OCI-LY1 (cell line): ENCODE measurements around the gene FBN1.

Experiments used
- H2AFZ ChIP-seq: fragments of 200-600 bp; sonication (generic), shearing (Covaris generic); 2 replicates; pipeline ENCODE4 v1.6.0; 2014; ENCODE audit warnings: antibody characterized with exemption, mild to moderate bottlenecking, low read length
- H3F3A ChIP-seq: fragments of 200-600 bp; sonication (generic), shearing (Covaris generic); 2 replicates; pipeline ENCODE4 v1.6.0; 2014; ENCODE audit warnings: mild to moderate bottlenecking, antibody characterized with exemption, low read length, moderate library complexity; ENCODE audit not compliant: insufficient read depth
- H3K27ac ChIP-seq: fragments of 200-600 bp; sonication (generic); 2 replicates; pipeline ENCODE4 v1.5.1; 2014; ENCODE audit warnings: low read length, mixed run types, mild to moderate bottlenecking, low read depth; ENCODE audit not compliant: poor library complexity, severe bottlenecking
- H3K27me3 ChIP-seq: fragments of 200-600 bp; sonication (generic); 2 replicates; pipeline ENCODE4 v1.6.0; 2014; ENCODE audit warnings: antibody characterized with exemption, mild to moderate bottlenecking, low read length, moderate library complexity; ENCODE audit not compliant: insufficient read depth
- H3K36me3 ChIP-seq: fragments of 200-600 bp; sonication (generic); 2 replicates; pipeline ENCODE4 v1.6.1; 2014; ENCODE audit warnings: mild to moderate bottlenecking, antibody characterized with exemption, low read length, moderate library complexity, mixed read lengths; ENCODE audit not compliant: insufficient read depth
- H3K4me1 ChIP-seq: fragments of 200-600 bp; sonication (generic); 2 replicates; pipeline ENCODE4 v1.5.1; 2014; ENCODE audit warnings: mild to moderate bottlenecking, low read length, moderate library complexity; ENCODE audit not compliant: insufficient read depth, severe bottlenecking
- H3K4me2 ChIP-seq: fragments of 200-600 bp; sonication (generic), shearing (Covaris generic); 2 replicates; pipeline ENCODE4 v1.6.1; 2014; ENCODE audit warnings: low read length
- H3K4me3 ChIP-seq: fragments of 200-600 bp; sonication (generic); 2 replicates; pipeline ENCODE4 v1.5.1; 2014; ENCODE audit warnings: low read length, low read depth, mild to moderate bottlenecking, mixed read lengths; ENCODE audit not compliant: poor library complexity, severe bottlenecking
- H3K79me2 ChIP-seq: fragments of 200-600 bp; shearing (Covaris generic); 2 replicates; pipeline ENCODE4 v1.6.1; 2016; ENCODE audit warnings: mixed run types, low read length, mixed read lengths; ENCODE audit not compliant: insufficient read depth
- H3K9ac ChIP-seq: fragments of 200-600 bp; sonication (generic), shearing (Covaris generic); 2 replicates; pipeline ENCODE4 v1.6.1; 2014; ENCODE audit warnings: mild to moderate bottlenecking, low read length, mixed read lengths
- H3K9me2 ChIP-seq: fragments of 200-600 bp; sonication (generic), shearing (Covaris generic); 2 replicates; pipeline ENCODE4 v1.6.1; 2014; ENCODE audit warnings: low read depth, mild to moderate bottlenecking, low read length, mixed read lengths
- H3K9me3 ChIP-seq: fragments of 200-600 bp; shearing (Covaris generic); 2 replicates; pipeline ENCODE4 v1.6.1; 2014; ENCODE audit warnings: low read length, mixed read lengths
- H4K20me1 ChIP-seq: fragments of 200-600 bp; sonication (generic), shearing (Covaris generic); 2 replicates; pipeline ENCODE4 v1.6.0; 2016; ENCODE audit warnings: mild to moderate bottlenecking, low read length; ENCODE audit not compliant: insufficient read depth
- EZH2 ChIP-seq: fragments of 200-600 bp; sonication (generic), shearing (Covaris generic); IDR thresholded peaks from 2 replicates; pipeline ENCODE4 v1.8.0; 2017; ENCODE audit warnings: borderline replicate concordance, mixed run types, mild to moderate bottlenecking, antibody characterized with exemption, low read length, moderate library complexity, mixed read lengths
- TF ChIP-seq, protein P1 (sequence below): fragments of 200-600 bp; sonication (generic), shearing (Covaris generic); IDR thresholded peaks from 2 replicates; pipeline ENCODE4 v1.5.1; 2017; ENCODE audit warnings: mild to moderate bottlenecking, antibody characterized with exemption, low read length, moderate library complexity, mixed read lengths

FBN1 gene

DNA sequence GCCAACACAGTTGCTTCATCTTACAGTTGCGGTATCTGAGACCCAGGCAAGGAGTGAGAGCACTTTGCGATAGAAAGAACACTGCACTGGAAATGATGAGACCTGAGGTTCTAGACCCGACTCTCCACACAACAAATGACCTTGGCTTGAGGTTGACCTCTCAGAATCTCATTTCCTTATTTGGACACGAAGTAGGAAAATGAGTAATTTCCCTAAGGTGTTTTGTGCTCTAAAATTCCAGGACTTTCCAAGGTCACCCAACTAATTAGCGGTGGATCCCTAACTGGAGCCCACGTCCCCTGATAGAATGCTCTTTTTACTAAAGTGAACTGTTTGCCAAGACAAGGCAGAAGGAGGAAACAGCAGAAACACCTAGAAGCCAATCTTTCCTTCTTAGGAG is 26.7 kb upstream of the FBN1 start:
- Histone ChIP-seq H3F3A (no peaks in the 10 kb centered on the region), H3K9me2 (no peaks in the 10 kb centered on the region), H3K4me3 (no peak overlapping the region), H3K9ac (no peak overlapping the region), H3K36me3 (no peaks in the 10 kb centered on the region), H3K9me3 (no peaks in the 10 kb centered on the region), H3K79me2 (no peaks in the 10 kb centered on the region), H3K4me2 (no peak overlapping the region), H3K4me1 (no peaks in the 10 kb centered on the region), H4K20me1 (no peaks in the 10 kb centered on the region), H3K27me3 (no peaks in the 10 kb centered on the region), H2AFZ (no peak overlapping the region), H3K27ac (no peak overlapping the region)
- TF ChIP-seq, protein P1, sequence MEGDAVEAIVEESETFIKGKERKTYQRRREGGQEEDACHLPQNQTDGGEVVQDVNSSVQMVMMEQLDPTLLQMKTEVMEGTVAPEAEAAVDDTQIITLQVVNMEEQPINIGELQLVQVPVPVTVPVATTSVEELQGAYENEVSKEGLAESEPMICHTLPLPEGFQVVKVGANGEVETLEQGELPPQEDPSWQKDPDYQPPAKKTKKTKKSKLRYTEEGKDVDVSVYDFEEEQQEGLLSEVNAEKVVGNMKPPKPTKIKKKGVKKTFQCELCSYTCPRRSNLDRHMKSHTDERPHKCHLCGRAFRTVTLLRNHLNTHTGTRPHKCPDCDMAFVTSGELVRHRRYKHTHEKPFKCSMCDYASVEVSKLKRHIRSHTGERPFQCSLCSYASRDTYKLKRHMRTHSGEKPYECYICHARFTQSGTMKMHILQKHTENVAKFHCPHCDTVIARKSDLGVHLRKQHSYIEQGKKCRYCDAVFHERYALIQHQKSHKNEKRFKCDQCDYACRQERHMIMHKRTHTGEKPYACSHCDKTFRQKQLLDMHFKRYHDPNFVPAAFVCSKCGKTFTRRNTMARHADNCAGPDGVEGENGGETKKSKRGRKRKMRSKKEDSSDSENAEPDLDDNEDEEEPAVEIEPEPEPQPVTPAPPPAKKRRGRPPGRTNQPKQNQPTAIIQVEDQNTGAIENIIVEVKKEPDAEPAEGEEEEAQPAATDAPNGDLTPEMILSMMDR: no peak
- TF ChIP-seq EZH2: no peak

DNA sequence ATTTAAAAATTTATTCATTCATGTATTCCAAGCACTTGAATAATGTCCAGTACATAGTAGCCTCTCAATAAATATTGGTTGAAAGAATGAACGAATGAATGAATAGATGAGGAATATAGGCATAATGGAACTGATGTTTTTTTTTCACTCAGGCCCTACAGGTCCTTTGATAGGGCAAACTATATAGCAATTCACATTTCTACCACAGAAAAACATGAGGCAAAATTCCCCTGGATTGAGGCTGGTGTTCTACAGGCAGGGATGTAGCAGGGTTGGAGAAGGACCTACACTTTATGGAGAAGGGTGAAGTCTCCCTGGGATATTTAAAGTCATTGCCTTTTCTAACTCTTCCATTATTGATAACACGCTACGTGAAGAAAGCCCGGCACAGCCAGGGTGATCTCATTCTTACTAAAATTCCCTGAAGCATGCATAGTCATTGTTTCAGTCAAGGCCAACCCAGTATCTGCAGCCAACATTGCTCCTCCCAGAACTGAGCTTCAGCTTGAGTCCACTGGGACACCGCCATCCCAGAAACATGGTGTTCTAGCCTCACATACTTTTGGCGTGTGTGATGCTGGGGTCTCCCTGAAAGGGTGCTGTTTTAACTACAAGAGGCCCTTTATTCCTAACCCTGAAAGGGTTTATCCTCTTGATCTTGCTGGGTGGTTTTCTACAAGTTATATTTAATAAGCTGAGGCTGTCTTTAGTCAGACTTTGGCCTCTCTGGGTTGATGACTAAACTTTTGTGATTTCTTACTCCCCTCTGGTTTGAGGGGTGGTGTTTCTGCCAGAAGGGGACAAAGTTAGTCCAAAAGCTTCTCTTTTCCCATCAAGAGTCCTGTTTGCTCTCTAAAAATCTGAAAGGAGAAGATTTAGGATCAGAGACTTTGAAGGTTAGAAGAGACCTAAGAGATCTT is 25.9 kb upstream of the FBN1 start:
- Histone ChIP-seq H3K9ac (no peak overlapping the region), H3K4me2 (no peak overlapping the region), H2AFZ (no peak overlapping the region), H3F3A (no peaks in the 10 kb centered on the region), H3K9me2 (no peaks in the 10 kb centered on the region), H3K4me1 (no peaks in the 10 kb centered on the region), H3K27ac (no peak overlapping the region), H3K27me3 (no peaks in the 10 kb centered on the region), H3K9me3 (no peaks in the 10 kb centered on the region), H3K79me2 (no peaks in the 10 kb centered on the region), H3K36me3 (no peaks in the 10 kb centered on the region), H4K20me1 (no peaks in the 10 kb centered on the region), H3K4me3 (no peak overlapping the region)
- no peak for TF ChIP-seq EZH2
- TF ChIP-seq, protein P1: no peak

DNA sequence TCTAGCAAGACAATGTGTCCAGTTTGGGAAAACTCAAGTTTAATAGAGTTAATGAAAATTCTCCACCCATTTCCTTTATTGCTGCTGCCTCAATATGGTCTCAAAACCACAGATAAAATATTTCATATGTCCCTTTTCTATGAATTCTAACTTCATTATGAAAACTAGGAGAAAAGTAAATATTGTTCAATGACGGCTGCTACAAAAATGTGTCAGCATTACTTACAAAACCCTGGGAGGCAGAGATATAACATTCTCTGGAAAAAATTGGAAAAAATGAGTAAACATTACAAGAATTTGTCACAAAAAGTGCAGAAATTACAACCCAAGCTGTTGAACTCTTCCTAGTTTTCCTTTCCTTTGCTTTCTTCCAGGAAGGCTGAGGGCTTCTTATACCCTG is 22.2 kb upstream of the FBN1 start:
- Histone ChIP-seq H3K9ac (no peak overlapping the region), H3K4me2 (no peak overlapping the region), H3F3A (no peaks in the 10 kb centered on the region), H3K9me3 (no peaks in the 10 kb centered on the region), H3K36me3 (no peaks in the 10 kb centered on the region), H3K27me3 (no peaks in the 10 kb centered on the region), H3K4me3 (no peak overlapping the region), H3K79me2 (no peaks in the 10 kb centered on the region), H3K4me1 (no peaks in the 10 kb centered on the region), H3K9me2 (no peaks in the 10 kb centered on the region), H3K27ac (no peak overlapping the region), H2AFZ (no peak overlapping the region), H4K20me1 (no peaks in the 10 kb centered on the region)
- TF ChIP-seq, protein P1: no peak
- TF ChIP-seq EZH2: no peak
